A673 (cell line): ENCODE measurements around the gene CYTH3. TPM values are rescaled to one million over a fixed set of nuclear protein-coding genes. Genes with fewer than 3 reads are reported as not detected.

Experiments
- BruUV-seq: library from RNA; stranded (reverse); fragments of 400-500 nt; replicated peaks from 2 replicates; lab custom pipeline; 2021; lab: Mats Ljungman, UMichigan
- CTCF ChIA-PET: fragments of 300-600 bp; sonication (Branson Sonifier 250); formaldehyde crosslinking; loops from one replicate; lab custom pipeline; 2022; ENCODE audit warnings: antibody characterized with exemption; lab: Charles Lee
- POLR2A ChIA-PET: fragments of 300-600 bp; sonication (Branson Sonifier 250); formaldehyde crosslinking; loops from one replicate; lab custom pipeline; 2022; ENCODE audit warnings: antibody characterized with exemption; ENCODE audit not compliant: low non-redundant PET; lab: Charles Lee
- DNase-seq: peaks from one replicate; pipeline ENCODE4 v3.0.0-alpha.2; 2015; ENCODE audit warnings: low spot score
- H3K27ac ChIP-seq: fragments of 200-600 bp; sonication (generic); 2 replicates; pipeline ENCODE4 v1.5.1; 2016; ENCODE audit warnings: mixed run types, low read depth, mild to moderate bottlenecking, mixed read lengths, antibody characterized with exemption, low read length; ENCODE audit not compliant: poor library complexity, severe bottlenecking
- H3K27me3 ChIP-seq: fragments of 200-600 bp; sonication (generic); replicated peaks from 2 replicates; pipeline ENCODE4 v1.6.1; 2017; ENCODE audit warnings: mixed run types, low read depth, mild to moderate bottlenecking, mixed read lengths, antibody characterized with exemption, low read length; ENCODE audit not compliant: insufficient read depth, poor library complexity
- H3K36me3 ChIP-seq: fragments of 200-600 bp; sonication (generic); 2 replicates; pipeline ENCODE4 v1.6.1; 2016; ENCODE audit warnings: mixed run types, mild to moderate bottlenecking, mixed read lengths, antibody characterized with exemption, low read length; ENCODE audit not compliant: insufficient read depth, poor library complexity, severe bottlenecking
- H3K4me1 ChIP-seq: fragments of 200-600 bp; sonication (generic); 2 replicates; pipeline ENCODE4 v1.6.1; 2017; ENCODE audit warnings: mixed run types, mild to moderate bottlenecking, mixed read lengths, antibody characterized with exemption, low read length; ENCODE audit not compliant: insufficient read depth, poor library complexity, severe bottlenecking
- H3K4me3 ChIP-seq: fragments of 200-600 bp; sonication (generic); 2 replicates; pipeline ENCODE4 v1.5.1; 2016; ENCODE audit warnings: low read depth, mixed run types, mild to moderate bottlenecking, mixed read lengths, low read length; ENCODE audit not compliant: poor library complexity, severe bottlenecking
- H3K9me3 ChIP-seq: fragments of 200-600 bp; sonication (generic); 2 replicates; pipeline ENCODE4 v1.6.1; 2016; ENCODE audit warnings: mixed run types, low read depth, mild to moderate bottlenecking, mixed read lengths, antibody characterized with exemption, low read length; ENCODE audit not compliant: poor library complexity, severe bottlenecking
- CTCF ChIP-seq: fragments of 300-800, 200-600 bp; sonication (generic); conservative IDR thresholded peaks from 2 replicates; pipeline ENCODE4 v1.5.1; 2017; ENCODE audit warnings: low read depth, mild to moderate bottlenecking, antibody characterized with exemption, low read length, moderate library complexity, mixed read lengths
- EZH2 ChIP-seq: fragments of 200-600 bp; sonication (generic); IDR thresholded peaks from 2 replicates; pipeline ENCODE4 v1.6.1; 2017; ENCODE audit warnings: borderline replicate concordance, low read depth, mild to moderate bottlenecking, mixed read lengths, antibody characterized with exemption, low read length; ENCODE audit not compliant: poor library complexity, severe bottlenecking
- intact Hi-C: fragments of 100-400 bp; cut with micrococcal nuclease; formaldehyde crosslinking; loops from one replicate; pipeline ENCODE4 v1.10.0; 2022; ENCODE audit not compliant: unreplicated experiment
- total RNA-seq: library from RNA; stranded (reverse); gene quantifications from 2 replicates; pipeline ENCODE4 v1.2.3, GENCODE V29; 2021

The CYTH3 gene
- total RNA-seq, 1 experiment from 2014 or later, result 20.2 TPM

DNA sequence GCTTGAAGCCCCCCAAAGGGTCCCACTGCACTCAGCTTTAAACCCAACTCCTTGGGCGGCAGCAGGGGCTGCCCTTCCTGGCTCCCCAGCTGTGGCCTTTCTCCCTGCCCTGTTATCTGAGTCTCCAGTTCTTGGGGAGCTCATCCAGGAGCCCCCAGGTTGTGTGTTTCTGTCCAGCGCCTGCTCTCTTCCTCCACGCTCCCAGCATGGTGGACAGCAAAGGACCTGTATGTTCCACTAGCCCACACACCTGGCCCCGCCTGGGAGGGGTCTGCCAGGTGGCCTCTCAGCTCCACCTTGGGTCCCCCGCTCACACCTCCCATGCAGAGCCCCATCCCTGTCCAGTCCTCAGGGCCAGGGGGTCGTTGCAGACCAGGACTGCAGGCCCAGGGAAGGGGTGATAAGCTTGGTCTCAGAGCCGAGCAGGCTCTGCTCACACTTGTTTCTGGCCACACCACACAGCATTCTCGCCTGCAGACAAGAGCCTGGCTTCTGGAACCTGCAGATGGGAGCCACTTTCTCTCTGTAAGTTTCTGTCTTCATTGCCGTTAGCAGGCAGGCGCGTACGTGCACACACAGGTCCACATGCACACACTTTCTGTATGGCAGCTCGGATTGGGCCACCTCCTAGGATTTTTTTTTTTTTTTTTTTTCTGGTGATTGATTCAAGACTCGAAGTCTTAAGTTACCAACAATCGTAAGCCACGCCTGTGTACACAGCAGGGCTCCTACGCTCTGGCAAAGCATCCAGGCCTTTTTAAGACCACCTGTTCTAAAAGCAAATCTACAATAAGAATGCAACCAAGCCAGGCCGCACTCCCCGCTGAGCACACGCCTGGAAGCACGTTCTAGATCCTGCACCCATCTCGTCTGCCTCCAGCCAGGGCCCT is 104.6 kb downstream of the CYTH3 start:
- peaks cover 15% of the 10 kb centered on the region for H3K36me3 ChIP-seq
- no peaks in the 10 kb centered on the region for H3K27me3 ChIP-seq
- H3K27ac ChIP-seq, result no peak overlapping the region
- POLR2A ChIA-PET, result no interaction called here
- DNase-seq, result no peak
- H3K4me3 ChIP-seq, result no peak overlapping the region
- no TSS peak for BruUV-seq
- H3K9me3 ChIP-seq, result no peaks in the 10 kb centered on the region
- H3K4me1 ChIP-seq, result no peaks in the 10 kb centered on the region
- intact Hi-C loops, result no loop called here
- TF ChIP-seq CTCF (no peak), EZH2 (no peak)
- CTCF ChIA-PET, result no interaction called here

DNA sequence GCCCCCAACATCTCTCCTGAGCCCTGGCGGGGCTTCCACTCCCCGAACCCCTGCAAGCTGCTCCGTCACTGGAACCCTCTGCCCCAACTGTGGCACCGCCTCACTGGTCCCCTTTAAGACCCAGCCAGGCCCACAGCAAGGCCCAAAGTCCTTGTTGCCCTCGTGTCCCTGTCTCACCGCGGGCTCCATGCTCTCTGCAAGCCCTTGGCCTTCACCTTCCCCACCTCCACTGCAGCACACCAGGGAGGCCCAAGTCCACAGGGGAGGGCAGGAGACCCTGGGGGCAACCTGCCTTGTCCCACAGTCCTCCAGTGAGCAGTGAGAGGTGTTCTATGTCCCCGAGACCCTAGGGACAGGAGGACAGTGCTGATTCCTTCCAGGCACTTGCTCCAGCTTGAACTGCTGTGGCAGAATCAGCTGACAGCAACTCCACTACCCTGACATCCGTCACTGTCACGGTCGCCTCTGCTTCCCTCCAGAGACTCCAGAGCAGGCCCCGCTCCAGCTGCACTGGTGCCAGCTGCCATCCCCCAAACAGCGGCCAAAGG is 105.3 kb downstream of the CYTH3 start:
- no peaks in the 10 kb centered on the region for H3K27me3 ChIP-seq
- no peak for DNase-seq
- TF ChIP-seq CTCF, result no peak
- no peak for TF ChIP-seq EZH2
- no peak overlapping the region for H3K4me3 ChIP-seq
- H3K27ac ChIP-seq, result no peak overlapping the region
- H3K36me3 ChIP-seq, result peaks cover 17% of the 10 kb centered on the region
- H3K9me3 ChIP-seq, result no peaks in the 10 kb centered on the region
- POLR2A ChIA-PET, result no interaction called here
- intact Hi-C loops, result no loop called here
- H3K4me1 ChIP-seq, result no peaks in the 10 kb centered on the region
- no TSS peak for BruUV-seq
- CTCF ChIA-PET, result no interaction called here

DNA sequence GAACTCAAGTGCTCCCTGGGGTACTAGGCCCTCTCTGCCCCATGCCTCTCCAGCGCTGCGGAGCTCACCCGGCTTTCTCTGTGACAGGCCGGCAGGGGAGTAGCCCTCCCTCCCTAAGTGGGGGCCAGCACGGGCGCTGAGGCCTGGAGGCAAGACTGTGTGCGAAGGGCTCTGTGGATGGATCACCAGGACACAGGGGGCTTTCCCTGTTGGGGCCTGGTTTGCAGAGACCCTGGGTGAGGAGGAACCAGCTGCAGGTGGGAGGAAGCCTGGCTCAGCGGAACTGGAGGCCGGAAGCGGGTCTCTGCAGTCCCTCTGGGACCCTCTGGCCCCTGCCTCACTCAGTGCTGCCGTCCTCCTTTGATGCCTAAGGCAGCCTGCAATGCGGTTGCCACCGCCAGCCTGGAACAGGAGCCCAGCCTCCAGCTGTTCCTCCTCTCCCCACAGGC is 106.0 kb downstream of the CYTH3 start:
- Histone ChIP-seq H3K9me3 (no peaks in the 10 kb centered on the region), H3K4me3 (no peak overlapping the region), H3K36me3 (peaks cover 23% of the 10 kb centered on the region), H3K27me3 (no peaks in the 10 kb centered on the region), H3K4me1 (no peaks in the 10 kb centered on the region), H3K27ac (no peak overlapping the region)
- intact Hi-C loops, result no loop called here
- POLR2A ChIA-PET, result no interaction called here
- no TSS peak for BruUV-seq
- CTCF ChIA-PET, result no interaction called here
- DNase-seq, result no peak
- no peak for TF ChIP-seq EZH2
- no peak for TF ChIP-seq CTCF
